ENCODE measurements around the gene ADGRL3.

ADGRL3 gene

GRCh38 chr4:62051332-62051731, 851.2 kb downstream of the ADGRL3 start:
- no peak for DNase-seq

DNA sequence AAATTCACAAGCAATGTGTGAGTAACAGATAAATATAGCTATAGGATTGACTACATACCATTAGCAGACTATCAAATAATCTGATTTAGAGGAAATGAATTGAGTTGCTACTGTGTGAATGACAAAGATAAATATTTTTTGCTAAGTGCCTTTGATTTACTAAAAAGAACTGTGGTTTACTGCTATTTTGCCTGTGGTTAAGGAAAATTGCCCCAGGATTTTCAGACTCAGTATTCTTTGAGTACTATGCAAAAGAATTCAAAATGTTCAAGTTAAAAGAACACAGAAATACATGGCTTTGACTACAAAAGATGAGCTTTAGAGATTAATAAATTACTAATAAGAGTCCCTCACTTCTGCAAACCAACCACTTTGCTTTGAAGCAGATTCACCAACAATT, 853.8 kb downstream of the ADGRL3 start:
- no peak for DNase-seq

GRCh38 chr4:62057031-62057430, 856.9 kb downstream of the ADGRL3 start:
- DNase-seq = no peak

- no peak for DNase-seq
These were observed 858.4 kb downstream of the ADGRL3 start for GRCh38 chr4:62058571-62058970.

DNA sequence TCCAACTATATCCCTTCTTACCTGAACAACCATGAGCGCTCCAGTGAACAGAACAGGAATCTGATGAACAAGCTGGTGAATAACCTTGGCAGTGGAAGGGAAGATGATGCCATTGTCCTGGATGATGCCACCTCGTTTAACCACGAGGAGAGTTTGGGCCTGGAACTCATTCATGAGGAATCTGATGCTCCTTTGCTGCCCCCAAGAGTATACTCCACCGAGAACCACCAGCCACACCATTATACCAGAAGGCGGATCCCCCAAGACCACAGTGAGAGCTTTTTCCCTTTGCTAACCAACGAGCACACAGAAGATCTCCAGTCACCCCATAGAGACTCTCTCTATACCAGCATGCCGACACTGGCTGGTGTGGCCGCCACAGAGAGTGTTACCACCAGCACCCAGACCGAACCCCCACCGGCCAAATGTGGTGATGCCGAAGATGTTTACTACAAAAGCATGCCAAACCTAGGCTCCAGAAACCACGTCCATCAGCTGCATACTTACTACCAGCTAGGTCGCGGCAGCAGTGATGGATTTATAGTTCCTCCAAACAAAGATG, 870.2 kb downstream of the ADGRL3 start:
- no peak for DNase-seq

DNA sequence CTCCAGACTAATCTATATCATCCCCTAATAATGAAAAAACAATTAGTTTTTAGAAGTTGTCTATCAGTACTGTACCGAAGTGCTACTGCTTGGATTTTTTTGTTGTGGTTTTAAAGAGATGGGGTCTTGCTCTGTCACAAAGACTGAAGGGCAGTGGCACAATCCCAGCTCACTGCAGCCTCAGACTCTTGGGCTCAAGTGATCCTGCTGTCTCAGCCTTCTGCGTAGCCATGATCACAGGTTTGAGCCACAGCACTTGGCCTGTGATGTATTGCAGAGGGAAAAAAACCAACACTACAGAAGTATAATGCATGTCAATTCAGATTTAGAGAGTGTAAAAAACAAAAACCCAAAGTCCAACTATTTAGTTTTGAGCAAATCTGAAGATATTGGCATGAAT, 875.0 kb downstream of the ADGRL3 start:
- DNase-seq = no peak

DNA sequence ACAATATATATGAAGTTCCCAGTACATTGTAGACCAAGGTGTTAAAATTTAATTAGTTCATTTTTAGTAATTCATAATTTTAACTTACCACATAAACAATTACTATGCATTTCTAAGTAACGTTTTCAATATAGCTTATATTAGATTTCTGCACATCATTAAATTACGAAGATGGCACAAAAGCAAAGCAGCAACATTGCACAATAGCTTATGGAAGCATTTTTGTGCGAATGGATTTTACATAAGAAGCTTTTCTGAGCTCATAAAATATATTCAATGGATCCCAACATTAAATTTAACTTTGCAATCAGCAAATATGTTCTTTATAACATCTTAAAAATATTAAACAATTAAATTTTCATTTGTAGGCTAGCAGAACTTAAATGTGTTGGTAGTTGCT, 875.4 kb downstream of the ADGRL3 start:
- DNase-seq = no peak

DNA sequence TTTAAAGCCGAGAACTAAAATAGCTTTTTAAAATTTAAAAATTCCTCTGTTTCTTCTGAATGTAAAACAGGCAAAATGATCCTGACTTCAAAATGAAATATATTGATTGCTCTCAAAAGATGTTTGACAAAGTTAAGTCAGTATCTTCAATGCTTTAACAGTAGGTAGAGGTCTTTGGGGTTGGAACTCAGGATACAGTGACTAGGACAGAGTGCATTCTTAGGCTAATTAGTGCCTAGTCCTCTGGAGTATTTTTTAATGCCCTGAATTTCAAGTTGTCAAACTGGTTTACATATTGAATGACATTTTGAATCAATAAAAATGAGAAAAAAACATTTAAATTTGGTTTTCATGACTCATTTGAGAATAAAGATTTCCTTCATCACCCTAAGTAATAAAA, 877.3 kb downstream of the ADGRL3 start:
- DNase-seq = no peak

GRCh38 chr4:62080431-62080830, 880.3 kb downstream of the ADGRL3 start:
- DNase-seq = no peak

DNA sequence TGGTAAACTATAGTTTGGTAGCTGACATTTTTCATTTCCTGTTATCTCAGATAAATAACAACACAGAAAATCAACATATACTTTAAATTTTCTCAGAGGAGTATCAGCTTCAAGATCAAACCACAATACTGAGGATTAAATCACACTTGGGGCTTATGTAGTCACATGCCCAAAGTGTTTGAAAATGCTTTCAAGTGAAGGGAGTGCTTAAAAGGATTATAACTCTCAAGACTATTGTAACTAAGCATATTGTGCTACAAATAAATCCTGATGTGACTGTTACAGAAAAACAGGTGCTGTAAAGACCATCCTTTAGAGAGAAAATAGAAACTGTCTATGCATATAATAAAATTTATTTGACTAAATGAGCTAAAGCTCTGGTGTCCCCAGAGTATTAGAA, 887.6 kb downstream of the ADGRL3 start:
- no peak for DNase-seq

- no peak for DNase-seq
These were observed 893.6 kb downstream of the ADGRL3 start for GRCh38 chr4:62093735-62094134.

- no peak for DNase-seq
These were observed 896.8 kb downstream of the ADGRL3 start for GRCh38 chr4:62096881-62097280.

- no peak for DNase-seq
These were observed 915.1 kb downstream of the ADGRL3 start for GRCh38 chr4:62115216-62115615.

DNA sequence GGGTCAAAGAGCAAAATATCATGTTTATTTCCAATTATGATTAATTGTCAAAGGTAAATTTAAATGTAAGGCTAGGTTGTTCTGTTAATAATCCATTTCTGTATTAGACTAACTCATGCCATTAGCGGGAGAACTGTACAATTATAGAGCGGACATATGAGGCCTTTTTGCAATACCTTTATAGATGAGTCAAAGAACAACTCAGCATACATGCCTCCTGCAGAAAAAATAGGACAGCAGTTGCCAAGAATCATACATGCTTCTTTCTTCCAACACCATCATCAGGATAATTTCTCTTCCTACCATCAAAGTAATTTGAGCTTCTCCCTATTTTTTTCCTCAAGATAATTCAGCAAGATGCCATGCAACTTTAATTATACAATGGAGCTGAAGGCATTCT, 917.8 kb downstream of the ADGRL3 start:
- no peak for DNase-seq

DNA sequence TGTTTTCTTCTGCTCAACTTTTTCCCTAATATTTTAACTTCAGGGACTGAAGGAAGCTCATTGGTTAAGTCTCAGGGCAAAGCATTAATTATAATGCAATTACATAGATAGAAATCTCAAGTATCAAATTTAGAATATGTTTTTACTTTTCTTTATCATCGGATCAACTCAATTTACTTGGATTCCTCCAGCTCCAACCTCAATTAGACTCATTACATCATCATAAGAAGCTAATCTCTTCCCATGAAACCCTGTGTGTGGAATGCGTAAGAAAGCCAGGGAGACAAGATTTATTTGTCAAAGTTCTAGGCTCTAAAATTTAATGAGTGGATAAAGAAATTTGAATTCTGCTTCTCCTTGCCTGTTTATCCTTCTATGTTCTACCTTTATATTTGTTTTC, 918.4 kb downstream of the ADGRL3 start:
- no peak for DNase-seq

GRCh38 chr4:62119195-62119594, 919.1 kb downstream of the ADGRL3 start:
- no peak for DNase-seq

GRCh38 chr4:62126064-62126732, 926.1 kb downstream of the ADGRL3 start:
- no peak for DNase-seq
